Measurements from ENCODE around the gene FAM174B.

DNA sequence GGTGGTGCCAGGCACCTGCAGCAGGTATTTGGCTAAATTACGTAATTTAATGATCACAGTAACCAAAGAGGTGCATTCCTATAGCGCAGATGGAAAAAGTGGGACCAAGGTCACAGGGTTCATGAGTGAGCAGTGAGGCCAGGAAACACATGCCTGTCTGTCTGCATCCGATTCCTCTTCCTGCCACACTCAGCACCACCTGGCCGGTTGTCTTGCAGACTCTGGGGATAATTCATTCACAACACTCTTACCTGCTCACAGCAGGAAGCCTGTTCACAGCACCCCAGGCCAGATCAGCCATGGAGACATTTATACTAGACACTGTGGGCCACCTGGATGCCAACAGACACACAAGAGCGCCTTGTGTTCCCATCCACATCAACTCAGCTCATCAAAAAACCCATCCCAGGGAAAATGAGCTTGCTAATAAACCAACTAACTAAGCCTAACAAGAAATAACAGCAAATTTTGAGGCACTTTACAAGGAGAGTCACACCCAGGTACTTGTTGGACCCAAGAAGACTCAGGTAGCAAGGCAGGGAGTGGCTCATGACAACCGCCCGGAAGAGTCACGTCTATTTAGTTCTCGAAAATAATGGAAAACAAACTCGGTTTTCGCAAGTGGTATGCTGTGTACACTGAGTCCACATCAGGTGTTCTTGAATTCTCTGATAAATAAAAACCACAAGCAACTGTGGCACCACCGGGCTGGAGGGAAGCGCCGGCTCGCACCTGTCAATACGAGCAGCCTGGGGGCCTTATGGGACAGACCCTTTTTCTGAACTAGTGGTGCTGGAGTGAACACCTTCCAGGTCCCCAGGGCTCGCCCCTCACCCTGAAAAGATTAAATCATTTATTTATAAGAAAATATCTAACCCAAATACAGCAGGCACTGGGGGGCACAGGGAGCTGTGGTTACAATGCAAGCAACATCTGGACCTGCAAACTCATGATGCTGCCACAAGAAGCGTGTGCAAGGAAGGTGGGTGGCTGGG, 40.5 kb downstream of the FAM174B start:
- TF ChIP-seq, protein P1, sequence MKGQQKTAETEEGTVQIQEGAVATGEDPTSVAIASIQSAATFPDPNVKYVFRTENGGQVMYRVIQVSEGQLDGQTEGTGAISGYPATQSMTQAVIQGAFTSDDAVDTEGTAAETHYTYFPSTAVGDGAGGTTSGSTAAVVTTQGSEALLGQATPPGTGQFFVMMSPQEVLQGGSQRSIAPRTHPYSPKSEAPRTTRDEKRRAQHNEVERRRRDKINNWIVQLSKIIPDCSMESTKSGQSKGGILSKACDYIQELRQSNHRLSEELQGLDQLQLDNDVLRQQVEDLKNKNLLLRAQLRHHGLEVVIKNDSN (IDR thresholded peaks at IDR 0.05) = no peak
- TF ChIP-seq CEBPB (IDR thresholded peaks at IDR 0.05) = no peak
- TF ChIP-seq TCF12 (IDR thresholded peaks at IDR 0.05; ENCODE audit: low read depth) = no peak
- TF ChIP-seq, protein P2, sequence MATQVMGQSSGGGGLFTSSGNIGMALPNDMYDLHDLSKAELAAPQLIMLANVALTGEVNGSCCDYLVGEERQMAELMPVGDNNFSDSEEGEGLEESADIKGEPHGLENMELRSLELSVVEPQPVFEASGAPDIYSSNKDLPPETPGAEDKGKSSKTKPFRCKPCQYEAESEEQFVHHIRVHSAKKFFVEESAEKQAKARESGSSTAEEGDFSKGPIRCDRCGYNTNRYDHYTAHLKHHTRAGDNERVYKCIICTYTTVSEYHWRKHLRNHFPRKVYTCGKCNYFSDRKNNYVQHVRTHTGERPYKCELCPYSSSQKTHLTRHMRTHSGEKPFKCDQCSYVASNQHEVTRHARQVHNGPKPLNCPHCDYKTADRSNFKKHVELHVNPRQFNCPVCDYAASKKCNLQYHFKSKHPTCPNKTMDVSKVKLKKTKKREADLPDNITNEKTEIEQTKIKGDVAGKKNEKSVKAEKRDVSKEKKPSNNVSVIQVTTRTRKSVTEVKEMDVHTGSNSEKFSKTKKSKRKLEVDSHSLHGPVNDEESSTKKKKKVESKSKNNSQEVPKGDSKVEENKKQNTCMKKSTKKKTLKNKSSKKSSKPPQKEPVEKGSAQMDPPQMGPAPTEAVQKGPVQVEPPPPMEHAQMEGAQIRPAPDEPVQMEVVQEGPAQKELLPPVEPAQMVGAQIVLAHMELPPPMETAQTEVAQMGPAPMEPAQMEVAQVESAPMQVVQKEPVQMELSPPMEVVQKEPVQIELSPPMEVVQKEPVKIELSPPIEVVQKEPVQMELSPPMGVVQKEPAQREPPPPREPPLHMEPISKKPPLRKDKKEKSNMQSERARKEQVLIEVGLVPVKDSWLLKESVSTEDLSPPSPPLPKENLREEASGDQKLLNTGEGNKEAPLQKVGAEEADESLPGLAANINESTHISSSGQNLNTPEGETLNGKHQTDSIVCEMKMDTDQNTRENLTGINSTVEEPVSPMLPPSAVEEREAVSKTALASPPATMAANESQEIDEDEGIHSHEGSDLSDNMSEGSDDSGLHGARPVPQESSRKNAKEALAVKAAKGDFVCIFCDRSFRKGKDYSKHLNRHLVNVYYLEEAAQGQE (IDR thresholded peaks at IDR 0.05; ENCODE audit: low read depth) = no peak

Measured in Ishikawa (cell line).